ENCODE results near the gene LPCAT1.

The LPCAT1 gene

GRCh38 chr5:1447671-1448361 is 75.9 kb downstream of the LPCAT1 start:
- Mint-ChIP-seq H3K9me3 (no peaks in the 10 kb centered on the region), H3K4me1 (ENCODE audit: low read depth in 2 of 2) (peaks cover 29 to 34% of the 10 kb centered on the region in 2 donors), H3K4me3 (peak overlapping the region; percentile 51 to 56), H3K27me3 (peaks cover 21 to 52% of the 10 kb centered on the region in 2 donors), H3K27ac (peak overlapping the region; percentile 16 to 69), H3K36me3 (ENCODE audit: insufficient read depth) (no peaks in the 10 kb centered on the region)
- DNase-seq, result peak in 2 of 3 experiments; percentile 12 to 13
- ATAC-seq (replicated peaks), result peak; percentile 65

GRCh38 chr5:1446602-1447343 is 77.0 kb downstream of the LPCAT1 start:
- peaks cover 28 to 62% of the 10 kb centered on the region in 2 donors for H3K27me3 Mint-ChIP-seq
- H3K36me3 Mint-ChIP-seq (ENCODE audit: insufficient read depth), result no peaks in the 10 kb centered on the region
- H3K27ac Mint-ChIP-seq, result peak overlapping the region in 1 of 2 donors; percentile 49
- H3K9me3 Mint-ChIP-seq, result no peaks in the 10 kb centered on the region
- H3K4me1 Mint-ChIP-seq (ENCODE audit: low read depth in 2 of 2), result peaks cover 29 to 34% of the 10 kb centered on the region in 2 donors
- no peak for ATAC-seq (replicated peaks)
- DNase-seq, result no peak
- peak overlapping the region; percentile 41 to 51 for H3K4me3 Mint-ChIP-seq

- peak overlapping the region in 1 of 2 donors; percentile 19 for H3K4me3 Mint-ChIP-seq
- ATAC-seq (replicated peaks) (no peak), DNase-seq (no peak)
- H3K36me3 Mint-ChIP-seq (ENCODE audit: insufficient read depth), result no peaks in the 10 kb centered on the region
- peaks cover 34 to 71% of the 10 kb centered on the region in 2 donors for H3K27me3 Mint-ChIP-seq
- H3K9me3 Mint-ChIP-seq, result peaks cover 0 to under 1% of the 10 kb centered on the region in 2 donors
- no peak overlapping the region for H3K27ac Mint-ChIP-seq
- peaks cover 29 to 34% of the 10 kb centered on the region in 2 donors for H3K4me1 Mint-ChIP-seq (ENCODE audit: low read depth in 2 of 2)
These were observed 77.8 kb downstream of the LPCAT1 start for GRCh38 chr5:1445689-1446601.

GRCh38 chr5:1445313-1445688 is 78.5 kb downstream of the LPCAT1 start, which contains the start of gene SLC6A3:
Gene SLC6A3 (minus strand): TSS chr5:1445440. CDS start chr5:1443197, 2,243 bp downstream.
- Mint-ChIP-seq H3K36me3 (ENCODE audit: insufficient read depth) (no peaks in the 10 kb centered on the region), H3K9me3 (peaks cover 2 to 7% of the 10 kb centered on the region in 2 donors), H3K27ac (no peak within 1 kb of the TSS), H3K27me3 (peaks cover 41 to 77% of the 10 kb centered on the region in 2 donors), H3K4me1 (ENCODE audit: low read depth in 2 of 2) (peaks cover 29 to 34% of the 10 kb centered on the region in 2 donors), H3K4me3 (peak within 1 kb of the TSS; percentile 19 to 66)
- peak; percentile 12 for ATAC-seq (replicated peaks)
- no peak for DNase-seq

GRCh38 chr5:1444361-1445189 is 79.2 kb downstream of the LPCAT1 start:
- Mint-ChIP-seq H3K4me1 (ENCODE audit: low read depth in 2 of 2) (peaks cover 29 to 34% of the 10 kb centered on the region in 2 donors), H3K4me3 (peak overlapping the region; percentile 31 to 66), H3K27ac (no peak overlapping the region), H3K36me3 (ENCODE audit: insufficient read depth) (no peaks in the 10 kb centered on the region), H3K27me3 (peaks cover 47 to 84% of the 10 kb centered on the region in 2 donors), H3K9me3 (peaks cover 6 to 13% of the 10 kb centered on the region in 2 donors)
- DNase-seq (no peak), ATAC-seq (replicated peaks) (no peak)

GRCh38 chr5:1443991-1444360 is 79.8 kb downstream of the LPCAT1 start:
- peaks cover 27 to 31% of the 10 kb centered on the region in 2 donors for H3K4me1 Mint-ChIP-seq (ENCODE audit: low read depth in 2 of 2)
- no peaks in the 10 kb centered on the region for H3K36me3 Mint-ChIP-seq (ENCODE audit: insufficient read depth)
- H3K27me3 Mint-ChIP-seq, result peaks cover 47 to 81% of the 10 kb centered on the region in 2 donors
- H3K9me3 Mint-ChIP-seq, result peaks cover 6 to 13% of the 10 kb centered on the region in 2 donors
- DNase-seq (no peak), ATAC-seq (replicated peaks) (no peak)
- H3K4me3 Mint-ChIP-seq, result peak overlapping the region; percentile 31 to 66
- no peak overlapping the region for H3K27ac Mint-ChIP-seq

GRCh38 chr5:1443171-1443570 is 80.6 kb downstream of the LPCAT1 start:
- Mint-ChIP-seq H3K36me3 (ENCODE audit: insufficient read depth) (no peaks in the 10 kb centered on the region), H3K9me3 (peaks cover 6 to 13% of the 10 kb centered on the region in 2 donors), H3K27me3 (peaks cover 49 to 81% of the 10 kb centered on the region in 2 donors), H3K4me1 (ENCODE audit: low read depth in 2 of 2) (peaks cover 19 to 23% of the 10 kb centered on the region in 2 donors), H3K4me3 (no peak overlapping the region), H3K27ac (no peak overlapping the region)
- ATAC-seq (replicated peaks) (no peak), DNase-seq (no peak)

- Mint-ChIP-seq H3K4me1 (ENCODE audit: low read depth in 2 of 2) (peaks cover 12 to 16% of the 10 kb centered on the region in 2 donors), H3K27me3 (peaks cover 52 to 83% of the 10 kb centered on the region in 2 donors), H3K27ac (no peak overlapping the region), H3K4me3 (no peak overlapping the region), H3K36me3 (ENCODE audit: insufficient read depth) (no peaks in the 10 kb centered on the region), H3K9me3 (peaks cover 6 to 13% of the 10 kb centered on the region in 2 donors)
- DNase-seq (no peak), ATAC-seq (replicated peaks) (no peak)
These were observed 81.3 kb downstream of the LPCAT1 start for GRCh38 chr5:1442222-1443145.

- Mint-ChIP-seq H3K9me3 (peaks cover 6 to 13% of the 10 kb centered on the region in 2 donors), H3K36me3 (ENCODE audit: insufficient read depth) (no peaks in the 10 kb centered on the region), H3K4me3 (no peak overlapping the region), H3K27me3 (peaks cover 58 to 80% of the 10 kb centered on the region in 2 donors), H3K27ac (no peak overlapping the region), H3K4me1 (ENCODE audit: low read depth in 2 of 2) (peaks cover 5 to 8% of the 10 kb centered on the region in 2 donors)
- ATAC-seq (replicated peaks), result no peak
- DNase-seq, result no peak
These were observed 82.4 kb downstream of the LPCAT1 start for GRCh38 chr5:1441166-1441865.

GRCh38 chr5:1440098-1440493 is 83.7 kb downstream of the LPCAT1 start:
- peaks cover 58 to 75% of the 10 kb centered on the region in 2 donors for H3K27me3 Mint-ChIP-seq
- DNase-seq (no peak), ATAC-seq (replicated peaks) (no peak)
- H3K36me3 Mint-ChIP-seq (ENCODE audit: insufficient read depth), result no peaks in the 10 kb centered on the region
- H3K9me3 Mint-ChIP-seq, result peaks cover 6 to 13% of the 10 kb centered on the region in 2 donors
- no peak overlapping the region for H3K4me3 Mint-ChIP-seq
- H3K27ac Mint-ChIP-seq, result no peak overlapping the region
- H3K4me1 Mint-ChIP-seq (ENCODE audit: low read depth in 2 of 2), result peaks cover 5 to 8% of the 10 kb centered on the region in 2 donors

- H3K4me3 Mint-ChIP-seq, result no peak overlapping the region
- peaks cover 55 to 72% of the 10 kb centered on the region in 2 donors for H3K27me3 Mint-ChIP-seq
- no peak for DNase-seq
- no peaks in the 10 kb centered on the region for H3K36me3 Mint-ChIP-seq (ENCODE audit: insufficient read depth)
- H3K9me3 Mint-ChIP-seq, result peaks cover 6 to 13% of the 10 kb centered on the region in 2 donors
- no peak for ATAC-seq (replicated peaks)
- peaks cover 3 to 5% of the 10 kb centered on the region in 2 donors for H3K4me1 Mint-ChIP-seq (ENCODE audit: low read depth in 2 of 2)
- H3K27ac Mint-ChIP-seq, result no peak overlapping the region
These were observed 84.2 kb downstream of the LPCAT1 start for GRCh38 chr5:1439388-1440097.

Data from effector memory CD8-positive, alpha-beta T cell (primary cell).